Heart left ventricle (tissue), 16 donors: ENCODE results near the gene DDIT4. TPM values are rescaled to one million over a fixed set of nuclear protein-coding genes. Genes with fewer than 3 reads are reported as not detected.

Source experiments
- ATAC-seq, 4 donors: fragments of 200-7000 bp; cut with Tn5 transposase; one replicate each; pipeline ENCODE4 v1.9.1; 2020 to 2022; ENCODE audit warnings: moderate library complexity in 4 of 4, mild to moderate bottlenecking in 3 of 4, moderate number of reproducible peaks in 1 of 4
- DNase-seq, 5 donors: peaks; one replicate each; pipeline ENCODE4 v3.0.0-alpha.2; 2020
- H3K27ac ChIP-seq, 12 donors: fragments of 200-600 bp; sonication (generic) in 4 of 12; one replicate each; pipeline versions ENCODE4 v1.5.0 to v1.8.0; 2016 to 2022; ENCODE audit warnings: mild to moderate bottlenecking in 2 of 12
- H3K27me3 ChIP-seq, 9 donors: fragments of 200-600 bp; sonication (generic) in 2 of 9; one replicate each; pipeline versions ENCODE4 v1.5.1 to v1.8.0; 2016 to 2022; ENCODE audit warnings: mild to moderate bottlenecking in 3 of 9
- H3K36me3 ChIP-seq, 9 donors: fragments of 200-600 bp; sonication (generic) in 2 of 9; one replicate each; pipeline versions ENCODE4 v1.5.0 to v1.8.0; 2018 to 2022; ENCODE audit warnings: mild to moderate bottlenecking in 2 of 9
- H3K4me1 ChIP-seq, 12 donors: fragments of 200-600 bp; sonication (generic) in 4 of 12; one replicate each; pipeline versions ENCODE4 v1.5.0 to v1.8.0; 2016 to 2022; ENCODE audit warnings: mild to moderate bottlenecking in 3 of 12
- H3K4me3 ChIP-seq, 12 donors: fragments of 200-600 bp; sonication (generic) in 4 of 12; one replicate each; pipeline versions ENCODE4 v1.5.0 to v1.8.0; 2017 to 2022; ENCODE audit warnings: mild to moderate bottlenecking in 9 of 12, moderate library complexity in 4 of 12
- H3K9me3 ChIP-seq, 12 donors: fragments of 200-600 bp; sonication (generic) in 4 of 12; one replicate each; pipeline versions ENCODE4 v1.5.0 to v1.8.0; 2016 to 2022; ENCODE audit warnings: mild to moderate bottlenecking in 1 of 12
- CTCF ChIP-seq, 12 donors: fragments of 200-600 bp; sonication (generic) in 4 of 12; IDR thresholded peaks; one replicate each; pipeline versions ENCODE4 v1.5.0 to v1.8.0; 2018 to 2022; ENCODE audit warnings: antibody characterized with exemption in 12 of 12, mild to moderate bottlenecking in 5 of 12
- POLR2A ChIP-seq, 2 donors: fragments of 450-650 bp; IDR thresholded peaks; one replicate each; pipeline ENCODE4 v1.6.1; 2017; ENCODE audit warnings: antibody characterized with exemption in 2 of 2, mild to moderate bottlenecking in 2 of 2, moderate library complexity in 2 of 2
- WGBS, 4 donors: extraction: QIAGEN DNeasy Blood & Tissue Kit in 2 of 4; methylation state at CpG; one replicate each; pipeline versions ENCODE4 v1.1.5 to v1.1.7; 2013 to 2018; 5-methylcytosine and 5-hydroxymethylcytosine counted together
- intact Hi-C, 10 donors: fragments of 100-400 bp; cut with DNase I; formaldehyde crosslinking; loops; one replicate each; pipeline versions ENCODE4 v1.11.1 to v1.14.2; 2022
- polyA plus RNA-seq, 2 donors: library from polyadenylated mRNA; stranded (reverse); fragments of 200-250 nt; gene quantifications; one replicate each; pipeline ENCODE4 v1.2.3, GENCODE V29; 2013
- total RNA-seq, 9 donors: library from RNA; depleted of rRNA in 2 of 9; stranded (reverse); fragments of >200 nt in 2 of 9; fragmentation: NEBNext Ultra II Directional in 3 of 9; extraction: Animal tissue kit (Norgen Biotek cat#: 25700) in 3 of 9; gene quantifications; one replicate each; pipeline versions ENCODE4 v1.1.0 to v1.2.4, GENCODE V29; 2016 to 2023
- donor health status: ischemic (EF 13 %, LVEDD 7.1; RV severe dilation, severe dysfunction).
- donor health status: healthy with polysubstance abuse.
- donor health status: DM: no; HTN: yes; CAD: no.
- donor health status: DM: no; HTN: no; CAD: no.
- donor health status: ischemic (EF 25% LVEDD 6.9; RV normal size, moderate dysfunction).
- donor health status: ischemic (EF 25% LVEDD 5.7; RV mildly dilated, moderate dysfunction).
- donor health status: healthy.
- donor health status: DM: yes; HTN: yes; CAD: no.
- donor health status: ischemic (EF 35%, LVEDD 5.7; RV mildly dilated, moderate dysfunction).
- donor health status: nonischemic (EF 11% LVEDD 7.7; RV severe dilation, severe dysfunction).
- donor health status: DM: yes; HTN: yes; CAD: no.
- donor health status: PGD.
- donor health status: ischemic (EF 29% LVEDD 5.4; RV normal size, mild dysfunction).
- donor health status: nonischemic (EF 23%, LVEDD 6.1; RV moderate dilation, normal function).

DDIT4 gene
- total and polyA plus RNA-seq, 11 donors: 14.6 to 112 (median 47.6) TPM

- ATAC-seq (peak; percentile 81 to 93 (median 90)), DNase-seq (peak; percentile 85 to 94 (median 88))
- no peaks in the 10 kb centered on the region for H3K27me3 ChIP-seq
- H3K36me3 ChIP-seq: no peaks in the 10 kb centered on the region
- H3K9me3 ChIP-seq: no peaks in the 10 kb centered on the region
- H3K4me3 ChIP-seq: peak overlapping the region in 10 of 12 donors; percentile 42 to 70 (median 54)
- WGBS, 4 donors: 8 to 14% (median 11%) methylated on average over 15 to 19 of the region's 19 CpGs
- TF ChIP-seq CTCF (IDR thresholded peaks at IDR 0.05) (no peak), POLR2A (IDR thresholded peaks at IDR 0.05) (peak in 1 of 2 donors; percentile 35)
- H3K27ac ChIP-seq: peak overlapping the region; percentile 75 to 98 (median 92)
- H3K4me1 ChIP-seq: peaks cover 23 to 83% (median 53%) of the 10 kb centered on the region in 12 donors
- intact Hi-C loops: loop anchor here in 2 of 10 donors (1.0 to 5.0 kb wide), 2 partner anchors 13 to 72 kb away; partner anchors contain the start of gene DDIT4 (in 1 of the 2)
These were observed 13.3 kb upstream of the DDIT4 start for GRCh38 chr10:72260239-72260975.

- peak overlapping the region; percentile 16 to 70 (median 52) for H3K4me3 ChIP-seq
- no peak for TF ChIP-seq POLR2A (IDR thresholded peaks at IDR 0.05)
- peak in 2 of 12 donors; percentile 11 to 22 for TF ChIP-seq CTCF (IDR thresholded peaks at IDR 0.05)
- H3K27ac ChIP-seq: peak overlapping the region; percentile 75 to 98 (median 92)
- 4 to 9% (median 5%) methylated on average over 21 to 30 of the region's 30 CpGs for WGBS, 4 donors
- H3K36me3 ChIP-seq: no peaks in the 10 kb centered on the region
- peaks cover 16 to 75% (median 46%) of the 10 kb centered on the region in 12 donors for H3K4me1 ChIP-seq
- no peaks in the 10 kb centered on the region for H3K27me3 ChIP-seq
- no peaks in the 10 kb centered on the region for H3K9me3 ChIP-seq
- ATAC-seq (peak in 2 of 4 donors; percentile 1 to 2), DNase-seq (no peak)
- intact Hi-C loops: loop anchor here in 2 of 10 donors (1.0 to 5.0 kb wide), 2 partner anchors 12 to 71 kb away; partner anchors contain the start of gene DDIT4 (in 1 of the 2)
These were observed 12.5 kb upstream of the DDIT4 start for GRCh38 chr10:72260976-72261783.

GRCh38 chr10:72261784-72262404 lies 11.8 kb upstream of the DDIT4 start:
- Histone ChIP-seq H3K27me3 (no peaks in the 10 kb centered on the region), H3K4me1 (peaks cover 13 to 68% (median 38%) of the 10 kb centered on the region in 12 donors), H3K9me3 (no peaks in the 10 kb centered on the region), H3K27ac (peak overlapping the region; percentile 75 to 98 (median 92)), H3K4me3 (peak overlapping the region in 1 of 12 donors; percentile 66), H3K36me3 (no peaks in the 10 kb centered on the region)
- TF ChIP-seq CTCF (IDR thresholded peaks at IDR 0.05) (no peak), POLR2A (IDR thresholded peaks at IDR 0.05) (no peak)
- DNase-seq: no peak
- intact Hi-C loops: loop anchor here in 1 of 10 donors (5.0 kb wide), 1 partner anchor 70 kb away; no protein-coding TSS in a partner anchor
- ATAC-seq: no peak
- WGBS, 4 donors: 92 to 97% (median 94%) methylated on average over 7 of the region's 7 CpGs
